HCT116 (cell line): ENCODE results near the gene PHF8.

ENCODE experiments used
- ATF3 ChIP-seq: IDR thresholded peaks from 2 replicates; pipeline ENCODE4 v1.6.1; 2012
- CTCF ChIP-seq, 3 experiments: fragments of 200-600 bp in 1 of 3; sonication (generic) in 1 of 3; IDR thresholded peaks in 2 of 3; conservative IDR thresholded peaks in 1 of 3; 2 replicates each; pipeline ENCODE4 v1.5.1; 2012 to 2017; ENCODE audit warnings: low read depth in 2 of 3, low read length in 2 of 3, antibody characterized with exemption in 1 of 3, borderline replicate concordance in 1 of 3, control low read depth in 1 of 3, mild to moderate bottlenecking in 1 of 3, mixed read lengths in 1 of 3, mixed run types in 1 of 3, moderate library complexity in 1 of 3; ENCODE audit not compliant: insufficient read depth in 1 of 3
- EZH2 ChIP-seq: fragments of 200-600 bp; sonication (generic); IDR thresholded peaks from 2 replicates; pipeline ENCODE4 v1.6.1; 2017; ENCODE audit warnings: antibody characterized with exemption, mixed run types
- EZH2phosphoT487 ChIP-seq: fragments of 200-600 bp; IDR thresholded peaks from 2 replicates; pipeline ENCODE4 v1.6.1; 2018; ENCODE audit warnings: antibody characterized with exemption, borderline replicate concordance
- POLR2A ChIP-seq: IDR thresholded peaks from 2 replicates; pipeline ENCODE4 v1.7.0; 2011; ENCODE audit warnings: borderline replicate concordance; ENCODE audit not compliant: insufficient read depth, insufficient read length; ENCODE audit errors: extremely low read depth
- POLR2AphosphoS5 ChIP-seq: IDR thresholded peaks from 2 replicates; pipeline ENCODE4 v1.6.1; 2011; ENCODE audit warnings: mild to moderate bottlenecking, low read depth, low read length, moderate library complexity
- SIN3A ChIP-seq: IDR thresholded peaks from 2 replicates; pipeline ENCODE4 v1.6.1; 2012; ENCODE audit warnings: low read depth
- SP1 ChIP-seq: IDR thresholded peaks from 2 replicates; pipeline ENCODE4 v1.6.1; 2012; ENCODE audit warnings: low read depth
- ZFX ChIP-seq: fragments of 450-650 bp; IDR thresholded peaks from 2 replicates; pipeline ENCODE4 v1.6.1; 2017

- TF ChIP-seq CTCF (IDR thresholded peaks at IDR 0.05 in 2 of 3, conservative IDR thresholded peaks at IDR 0.05 in 1 of 3; ENCODE audit: borderline replicate concordance in 1 of 3, insufficient read depth in 1 of 3, low read depth in 2 of 3, low read length in 2 of 3): no peak
- TF ChIP-seq EZH2phosphoT487: no peak
- TF ChIP-seq SP1: no peak
- TF ChIP-seq EZH2: no peak
- TF ChIP-seq POLR2AphosphoS5: no peak
- no peak for TF ChIP-seq POLR2A
- no peak for TF ChIP-seq ZFX
- TF ChIP-seq ATF3: no peak
- TF ChIP-seq SIN3A: no peak
Observed at GRCh38 chrX:53990171-53990570, 54.1 kb downstream of the PHF8 start.
